Measurements from ENCODE around the gene AMER1.

AMER1 gene

GRCh38 chrX:64182208-64182607, 23.3 kb downstream of the AMER1 start:
- DNase-seq, result no peak

GRCh38 chrX:64176876-64177275, 28.6 kb downstream of the AMER1 start:
- DNase-seq, result no peak

GRCh38 chrX:64169988-64170387, 35.5 kb downstream of the AMER1 start:
- no peak for DNase-seq

GRCh38 chrX:64152857-64153256, 52.7 kb downstream of the AMER1 start:
- DNase-seq, result no peak

GRCh38 chrX:64151911-64152310, 53.6 kb downstream of the AMER1 start:
- DNase-seq, result no peak

- no peak for DNase-seq
Observed at GRCh38 chrX:64150775-64151174, 54.7 kb downstream of the AMER1 start.

All from NCI-H1048 (cell line).